Mesothelial cell of epicardium (in vitro differentiated cells): ENCODE data around the gene MBOAT1. TPM values are rescaled to one million over a fixed set of nuclear protein-coding genes. Genes with fewer than 3 reads are reported as not detected.

ENCODE experiments used
- DNase-seq, 2 experiments: peaks; one replicate each; pipeline ENCODE4 v3.0.0; 2021; ENCODE audit warnings: low spot score in 2 of 2; ENCODE audit not compliant: unreplicated experiment in 2 of 2
- H3K27ac Mint-ChIP-seq: 2 replicates; pipeline ENCODE4 v1.8.0; 2021; ENCODE audit warnings: mixed read lengths
- H3K27me3 Mint-ChIP-seq: 2 replicates; pipeline ENCODE4 v1.8.0; 2021; ENCODE audit warnings: low read depth, mixed read lengths
- H3K36me3 Mint-ChIP-seq: 2 replicates; pipeline ENCODE4 v1.8.0; 2021; ENCODE audit warnings: mixed read lengths
- H3K4me1 Mint-ChIP-seq: 2 replicates; pipeline ENCODE4 v1.8.0; 2021; ENCODE audit warnings: mixed read lengths
- H3K4me3 Mint-ChIP-seq: 2 replicates; pipeline ENCODE4 v1.8.0; 2021; ENCODE audit warnings: mild to moderate bottlenecking, moderate library complexity, mixed read lengths
- H3K9me3 Mint-ChIP-seq: 2 replicates; pipeline ENCODE4 v1.8.0; 2021; ENCODE audit warnings: mixed read lengths
- total RNA-seq: library from RNA; stranded (reverse); gene quantifications from 3 replicates; pipeline ENCODE4 v1.2.1, GENCODE V29; 2021
- TF ChIP-seq, protein P1 (sequence below): fragments of 200-600 bp; sonication (generic); IDR thresholded peaks from one replicate; pipeline ENCODE4 v1.5.0; 2021; ENCODE audit warnings: antibody characterized with exemption; ENCODE audit not compliant: unreplicated experiment

Gene MBOAT1
- total RNA-seq, 1 donor from 2014 or later = 23.5 TPM

DNA sequence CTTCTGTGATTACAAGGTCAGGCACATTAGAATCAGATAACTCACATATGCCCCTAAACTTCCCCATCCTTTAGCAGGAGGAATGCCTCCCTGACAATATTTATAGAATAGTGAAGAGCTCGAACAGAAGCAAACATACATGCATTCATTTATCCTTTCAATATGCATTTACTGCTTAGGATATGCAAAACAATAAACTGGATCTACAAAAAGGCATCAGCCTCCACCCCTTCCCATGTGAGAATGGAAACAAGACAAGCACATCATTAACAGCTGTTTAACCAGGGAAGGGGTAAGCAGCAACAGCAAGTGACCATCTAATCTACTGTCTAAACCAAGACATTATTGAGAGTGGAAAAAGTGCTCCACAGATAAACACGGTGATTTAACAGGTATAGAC, 107.6 kb downstream of the MBOAT1 start:
- Mint-ChIP-seq H3K36me3 (peaks cover 26% of the 10 kb centered on the region), H3K9me3 (no peaks in the 10 kb centered on the region), H3K27me3 (no peaks in the 10 kb centered on the region), H3K4me3 (no peak overlapping the region), H3K27ac (no peak overlapping the region), H3K4me1 (peaks cover 8% of the 10 kb centered on the region)
- no peak for DNase-seq
- TF ChIP-seq, protein P1, sequence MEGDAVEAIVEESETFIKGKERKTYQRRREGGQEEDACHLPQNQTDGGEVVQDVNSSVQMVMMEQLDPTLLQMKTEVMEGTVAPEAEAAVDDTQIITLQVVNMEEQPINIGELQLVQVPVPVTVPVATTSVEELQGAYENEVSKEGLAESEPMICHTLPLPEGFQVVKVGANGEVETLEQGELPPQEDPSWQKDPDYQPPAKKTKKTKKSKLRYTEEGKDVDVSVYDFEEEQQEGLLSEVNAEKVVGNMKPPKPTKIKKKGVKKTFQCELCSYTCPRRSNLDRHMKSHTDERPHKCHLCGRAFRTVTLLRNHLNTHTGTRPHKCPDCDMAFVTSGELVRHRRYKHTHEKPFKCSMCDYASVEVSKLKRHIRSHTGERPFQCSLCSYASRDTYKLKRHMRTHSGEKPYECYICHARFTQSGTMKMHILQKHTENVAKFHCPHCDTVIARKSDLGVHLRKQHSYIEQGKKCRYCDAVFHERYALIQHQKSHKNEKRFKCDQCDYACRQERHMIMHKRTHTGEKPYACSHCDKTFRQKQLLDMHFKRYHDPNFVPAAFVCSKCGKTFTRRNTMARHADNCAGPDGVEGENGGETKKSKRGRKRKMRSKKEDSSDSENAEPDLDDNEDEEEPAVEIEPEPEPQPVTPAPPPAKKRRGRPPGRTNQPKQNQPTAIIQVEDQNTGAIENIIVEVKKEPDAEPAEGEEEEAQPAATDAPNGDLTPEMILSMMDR = no peak

GRCh38 chr6:20102397-20103073, 109.7 kb downstream of the MBOAT1 start:
- TF ChIP-seq, protein P1 = no peak
- Mint-ChIP-seq H3K9me3 (no peaks in the 10 kb centered on the region), H3K27me3 (no peaks in the 10 kb centered on the region), H3K4me1 (peaks cover 25% of the 10 kb centered on the region), H3K27ac (no peak overlapping the region), H3K4me3 (no peak overlapping the region), H3K36me3 (peaks cover 13% of the 10 kb centered on the region)
- no peak for DNase-seq

GRCh38 chr6:20099156-20099555, 113.1 kb downstream of the MBOAT1 start:
- no peaks in the 10 kb centered on the region for H3K9me3 Mint-ChIP-seq
- no peak overlapping the region for H3K27ac Mint-ChIP-seq
- peaks cover 19% of the 10 kb centered on the region for H3K4me1 Mint-ChIP-seq
- no peaks in the 10 kb centered on the region for H3K27me3 Mint-ChIP-seq
- DNase-seq = no peak
- H3K36me3 Mint-ChIP-seq = peaks cover 8% of the 10 kb centered on the region
- TF ChIP-seq, protein P1 = no peak
- no peak overlapping the region for H3K4me3 Mint-ChIP-seq

DNA sequence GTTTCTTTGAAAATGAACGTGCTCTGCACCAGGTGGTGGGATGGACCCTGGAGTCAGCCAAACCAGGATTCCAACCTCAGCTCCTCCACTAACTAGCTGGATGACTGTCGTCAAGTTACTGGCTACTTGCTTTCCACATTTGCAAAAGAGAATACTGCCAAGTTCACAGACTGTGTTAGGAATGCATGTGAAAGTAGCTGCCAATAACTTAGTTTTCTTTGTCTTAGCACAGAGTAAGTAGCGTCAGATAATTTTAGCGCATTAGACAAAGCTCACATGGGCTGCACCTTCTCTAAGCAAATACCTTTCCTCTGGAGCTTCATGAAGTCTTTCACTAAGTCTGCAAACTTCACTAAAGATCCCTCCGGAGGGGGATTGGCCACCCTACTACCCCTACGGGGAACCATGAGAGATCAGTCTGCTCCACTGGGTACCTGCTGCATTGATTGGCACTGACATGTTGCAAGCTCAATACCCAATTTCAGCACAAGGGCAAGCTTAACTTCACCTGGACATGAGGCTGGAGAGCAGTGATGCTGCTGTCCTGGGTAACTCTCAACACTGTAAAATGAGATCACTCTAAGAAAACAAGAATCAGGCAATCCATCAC, 113.9 kb downstream of the MBOAT1 start:
- Mint-ChIP-seq H3K9me3 (no peaks in the 10 kb centered on the region), H3K4me3 (no peak overlapping the region), H3K27me3 (no peaks in the 10 kb centered on the region), H3K36me3 (peaks cover 8% of the 10 kb centered on the region), H3K4me1 (peaks cover 23% of the 10 kb centered on the region), H3K27ac (no peak overlapping the region)
- TF ChIP-seq, protein P1 = no peak
- DNase-seq = no peak

- no peaks in the 10 kb centered on the region for H3K9me3 Mint-ChIP-seq
- TF ChIP-seq, protein P1 = no peak
- H3K27me3 Mint-ChIP-seq = no peaks in the 10 kb centered on the region
- peaks cover 33% of the 10 kb centered on the region for H3K4me1 Mint-ChIP-seq
- H3K27ac Mint-ChIP-seq = no peak overlapping the region
- peaks cover 5% of the 10 kb centered on the region for H3K36me3 Mint-ChIP-seq
- DNase-seq = no peak
- H3K4me3 Mint-ChIP-seq = no peak overlapping the region
Measured at GRCh38 chr6:20096536-20096935, 115.7 kb downstream of the MBOAT1 start.
